Small intestine (tissue), 7 donors: ENCODE data around the gene HIVEP2. TPM values are rescaled to one million over a fixed set of nuclear protein-coding genes. Genes with fewer than 3 reads are reported as not detected.
A peak's percentile ranks its signal among the peaks of the same experiment; 100 is the strongest.

Experiments
- DNase-seq, 2 donors: peaks; one replicate each; pipeline versions ENCODE4 v3.0.0 to v3.0.0-alpha.2; 2013
- FAIRE-seq: peaks from 2 replicates; lab custom pipeline; 2012; peaks lifted over from hg19 to GRCh38; lab: Jason Lieb, UNC
- H3K27ac ChIP-seq, 3 donors: one replicate each; pipeline ENCODE4 v1.5.1; 2013; ENCODE audit warnings: low read length in 2 of 3, mild to moderate bottlenecking in 2 of 3, control low read depth in 1 of 3, inconsistent platforms in 1 of 3, low read depth in 1 of 3, moderate library complexity in 1 of 3
- H3K27me3 ChIP-seq, 3 donors: one replicate each; pipeline ENCODE4 v1.6.1; 2013; ENCODE audit warnings: low read length in 3 of 3, inconsistent platforms in 1 of 3; ENCODE audit not compliant: control insufficient read depth in 3 of 3, insufficient read depth in 3 of 3
- H3K36me3 ChIP-seq, 3 donors: one replicate each; pipeline ENCODE4 v1.6.1; 2013; ENCODE audit warnings: low read length in 3 of 3, inconsistent platforms in 1 of 3, low read depth in 1 of 3, mild to moderate bottlenecking in 1 of 3, moderate library complexity in 1 of 3; ENCODE audit not compliant: control insufficient read depth in 3 of 3, insufficient read depth in 2 of 3
- H3K4me1 ChIP-seq, 3 donors: one replicate each; pipeline ENCODE4 v1.6.1; 2013; ENCODE audit warnings: low read length in 2 of 3, inconsistent platforms in 1 of 3, low read depth in 1 of 3, mild to moderate bottlenecking in 1 of 3, moderate library complexity in 1 of 3; ENCODE audit not compliant: control insufficient read depth in 3 of 3, insufficient read depth in 2 of 3
- H3K4me3 ChIP-seq, 3 donors: one replicate each; pipeline ENCODE4 v1.5.1; 2013; ENCODE audit warnings: low read length in 3 of 3, control low read depth in 1 of 3, inconsistent platforms in 1 of 3, low read depth in 1 of 3, mild to moderate bottlenecking in 1 of 3, moderate library complexity in 1 of 3
- H3K9me3 ChIP-seq, 2 donors: one replicate each; pipeline ENCODE4 v1.6.1; 2013; ENCODE audit warnings: low read depth in 1 of 2, low read length in 1 of 2; ENCODE audit not compliant: control insufficient read depth in 2 of 2, insufficient read depth in 1 of 2
- WGBS, 3 donors: extraction: QIAGEN DNeasy Blood & Tissue Kit; methylation state at CpG; one replicate each; pipeline ENCODE4 v1.1.7; 2013; 5-methylcytosine and 5-hydroxymethylcytosine counted together
- polyA plus RNA-seq, 4 donors: library from polyadenylated mRNA; stranded (reverse) in 3 of 4; unstranded in 1 of 4; fragments of 200-250 nt in 3 of 4; fragments of 120-200 nt in 1 of 4; gene quantifications; one replicate each; pipeline versions ENCODE4 v1.2.1 to v1.2.3, GENCODE V29; 2013
- donor health status: healthy with polysubstance abuse.
- donor health status: control.
- donor health status: control.
- donor health status: Bipolar disorder and iron deficiency.
- donor health status: healthy.

The HIVEP2 gene
- polyA plus RNA-seq, 4 donors: 1.9 to 7.1 (median 3.1) TPM

- 79 to 89% (median 87%) methylated on average over 6 of the region's 6 CpGs for WGBS, 3 donors
- no peak for FAIRE-seq
Observed at GRCh38 chr6:142898927-142899895, 45.8 kb downstream of the HIVEP2 start.

GRCh38 chr6:142897659-142898058, 47.3 kb downstream of the HIVEP2 start:
- no peak overlapping the region for H3K4me3 ChIP-seq
- H3K9me3 ChIP-seq: no peaks in the 10 kb centered on the region
- no peaks in the 10 kb centered on the region for H3K27me3 ChIP-seq
- DNase-seq (no peak), FAIRE-seq (no peak)
- WGBS, 3 donors: 79 to 93% (median 87%) methylated on average over 2 of the region's 2 CpGs
- no peaks in the 10 kb centered on the region for H3K36me3 ChIP-seq
- H3K4me1 ChIP-seq: peaks cover 0 to 4% (median 0%) of the 10 kb centered on the region in 3 donors
- no peak overlapping the region for H3K27ac ChIP-seq

More at GRCh38 chr6:142898927-142899895, 45.8 kb downstream of the HIVEP2 start:
- H3K4me1 ChIP-seq: no peaks in the 10 kb centered on the region
- H3K27ac ChIP-seq: no peak overlapping the region
- no peaks in the 10 kb centered on the region for H3K36me3 ChIP-seq
- H3K9me3 ChIP-seq: no peaks in the 10 kb centered on the region
- no peak for DNase-seq
- H3K27me3 ChIP-seq: no peaks in the 10 kb centered on the region
- H3K4me3 ChIP-seq: no peak overlapping the region

GRCh38 chr6:142896732-142897131, 48.2 kb downstream of the HIVEP2 start:
- Histone ChIP-seq H3K27me3 (no peaks in the 10 kb centered on the region), H3K9me3 (no peaks in the 10 kb centered on the region), H3K27ac (no peak overlapping the region), H3K36me3 (no peaks in the 10 kb centered on the region), H3K4me1 (peaks cover 0 to 4% (median 0%) of the 10 kb centered on the region in 3 donors), H3K4me3 (no peak overlapping the region)
- FAIRE-seq (no peak), DNase-seq (no peak)

GRCh38 chr6:142893088-142893487, 51.9 kb downstream of the HIVEP2 start:
- no peak overlapping the region for H3K27ac ChIP-seq
- DNase-seq: peak in 1 of 2 donors; percentile 36
- FAIRE-seq: no peak

GRCh38 chr6:142892254-142893021, 52.5 kb downstream of the HIVEP2 start:
- DNase-seq (no peak), FAIRE-seq (no peak)
- Histone ChIP-seq H3K9me3 (no peaks in the 10 kb centered on the region), H3K4me3 (no peak overlapping the region), H3K36me3 (no peaks in the 10 kb centered on the region), H3K27ac (no peak overlapping the region), H3K27me3 (no peaks in the 10 kb centered on the region), H3K4me1 (peaks cover 0 to 4% (median 0%) of the 10 kb centered on the region in 3 donors)
- WGBS, 3 donors: 90 to 92% (median 92%) methylated on average over 10 of the region's 10 CpGs

More at GRCh38 chr6:142893088-142893487, 51.9 kb downstream of the HIVEP2 start:
- Histone ChIP-seq H3K4me3 (no peak overlapping the region), H3K36me3 (no peaks in the 10 kb centered on the region), H3K9me3 (no peaks in the 10 kb centered on the region), H3K27me3 (no peaks in the 10 kb centered on the region), H3K4me1 (peaks cover 0 to 4% (median 0%) of the 10 kb centered on the region in 3 donors)
- WGBS, 3 donors: 12 to 55% (median 34%) methylated on average over 4 of the region's 4 CpGs

GRCh38 chr6:142891454-142891853, 53.5 kb downstream of the HIVEP2 start:
- Histone ChIP-seq H3K9me3 (no peaks in the 10 kb centered on the region), H3K27me3 (no peaks in the 10 kb centered on the region), H3K4me3 (no peak overlapping the region), H3K36me3 (no peaks in the 10 kb centered on the region), H3K27ac (no peak overlapping the region), H3K4me1 (peaks cover 0 to 12% (median 4%) of the 10 kb centered on the region in 3 donors)
- FAIRE-seq (no peak), DNase-seq (no peak)
- WGBS, 3 donors: 87 to 91% (median 88%) methylated on average over 5 of the region's 5 CpGs

GRCh38 chr6:142888456-142888855, 56.5 kb downstream of the HIVEP2 start:
- Histone ChIP-seq H3K36me3 (no peaks in the 10 kb centered on the region), H3K9me3 (no peaks in the 10 kb centered on the region), H3K4me1 (peaks cover 7 to 23% (median 17%) of the 10 kb centered on the region in 3 donors), H3K27ac (no peak overlapping the region), H3K27me3 (no peaks in the 10 kb centered on the region), H3K4me3 (no peak overlapping the region)
- WGBS, 3 donors: 89 to 98% (median 97%) methylated on average over 1 of the region's 1 CpG
- FAIRE-seq (no peak), DNase-seq (no peak)

- FAIRE-seq (no peak), DNase-seq (no peak)
- 74 to 86% (median 77%) methylated on average over 3 of the region's 3 CpGs for WGBS, 3 donors
- Histone ChIP-seq H3K4me1 (peaks cover 7 to 22% (median 17%) of the 10 kb centered on the region in 3 donors), H3K9me3 (no peaks in the 10 kb centered on the region), H3K27ac (peak overlapping the region in 1 of 3 donors; percentile 32), H3K36me3 (no peaks in the 10 kb centered on the region), H3K27me3 (no peaks in the 10 kb centered on the region), H3K4me3 (no peak overlapping the region)
Observed at GRCh38 chr6:142887517-142887916, 57.5 kb downstream of the HIVEP2 start.
